HG03095 (cell line): ENCODE results near the gene SAMD10.
"Not testable (repeated sequence)": the region's sequence is repeated elsewhere in the genome, so short reads cannot be mapped to it uniquely, and the experiment has no call there.

Experiments used
- ATAC-seq: cut with Tn5 transposase; IDR thresholded peaks from one replicate; pipeline ENCODE4 v1.9.1; 2021; ENCODE audit warnings: moderate library complexity; ENCODE audit not compliant: unreplicated experiment

SAMD10 gene

DNA sequence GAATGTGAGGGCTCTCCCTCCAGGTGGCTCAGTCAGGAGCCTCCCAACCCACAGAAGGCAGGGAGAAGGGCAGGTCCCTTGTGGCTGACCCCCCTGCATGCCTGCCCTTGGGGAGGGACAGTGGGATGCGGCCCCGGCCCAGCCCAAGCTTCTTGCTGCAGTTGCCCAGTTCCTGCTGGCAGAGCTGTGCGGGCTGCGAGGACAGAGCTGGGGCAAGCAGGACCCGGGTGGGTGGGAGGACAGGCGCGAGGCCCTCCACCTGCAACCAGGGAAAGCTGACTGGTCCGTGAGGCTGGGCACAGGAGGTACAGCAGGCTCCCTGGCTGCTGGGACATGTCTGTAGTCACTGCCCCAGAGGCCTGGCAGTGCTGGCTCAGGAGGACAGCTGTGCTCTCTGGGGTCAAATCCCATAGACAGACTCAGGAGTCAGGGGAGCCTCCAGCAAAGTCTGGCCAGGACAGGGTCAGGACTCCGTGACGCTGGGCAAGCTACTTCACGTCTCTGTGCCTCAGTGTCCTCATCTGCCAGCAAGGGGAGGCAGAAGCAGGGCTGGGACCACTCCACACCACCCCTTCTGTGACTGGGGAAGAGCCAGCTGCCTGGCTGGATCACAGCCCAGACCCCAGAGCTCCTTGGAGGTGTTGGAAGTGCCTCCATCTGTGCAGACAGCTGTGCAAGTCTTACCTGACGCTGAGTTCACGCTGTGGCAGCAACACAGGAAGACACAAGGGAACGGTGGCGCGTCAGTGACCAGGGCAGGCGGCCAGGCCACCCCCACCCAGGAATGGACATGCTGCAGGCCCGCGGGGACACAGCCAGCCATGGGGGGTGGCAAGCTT lies 36.3 kb downstream of the SAMD10 start:
- no peak for ATAC-seq

DNA sequence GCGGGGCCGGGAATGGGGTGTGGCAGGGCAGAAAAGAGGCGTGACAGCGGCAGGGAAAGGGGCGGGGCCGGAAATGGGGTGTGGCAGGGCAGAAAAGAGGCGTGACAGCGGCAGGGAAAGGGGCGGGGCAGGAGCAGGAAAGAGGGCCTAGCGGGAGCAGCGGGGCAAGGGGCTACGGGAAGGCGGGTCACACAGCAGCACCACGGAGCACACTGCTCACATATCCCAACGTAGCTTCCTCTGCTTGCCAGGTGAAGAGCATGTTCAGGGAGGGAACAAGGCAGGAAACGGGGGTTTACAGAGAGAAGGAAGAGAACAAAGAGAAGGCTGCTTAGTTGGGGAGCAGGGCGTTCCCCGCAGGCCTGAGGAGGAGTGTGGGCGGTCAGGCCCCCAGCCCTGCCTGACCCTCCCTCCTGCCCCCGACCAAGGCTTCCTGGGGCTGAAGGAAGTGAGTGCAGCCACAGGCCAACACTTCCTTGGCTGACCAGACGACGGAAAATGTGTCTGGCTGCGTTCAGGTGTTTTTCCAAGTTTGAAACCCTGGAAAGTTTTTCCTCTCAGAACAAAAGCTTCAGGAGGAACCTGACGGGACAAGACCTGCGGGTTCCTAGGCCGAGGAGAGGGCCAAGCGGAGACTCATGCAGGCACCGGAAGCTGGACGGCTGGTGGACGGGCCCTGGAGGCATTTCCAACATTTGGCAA lies 37.0 kb downstream of the SAMD10 start:
- no peak for ATAC-seq

DNA sequence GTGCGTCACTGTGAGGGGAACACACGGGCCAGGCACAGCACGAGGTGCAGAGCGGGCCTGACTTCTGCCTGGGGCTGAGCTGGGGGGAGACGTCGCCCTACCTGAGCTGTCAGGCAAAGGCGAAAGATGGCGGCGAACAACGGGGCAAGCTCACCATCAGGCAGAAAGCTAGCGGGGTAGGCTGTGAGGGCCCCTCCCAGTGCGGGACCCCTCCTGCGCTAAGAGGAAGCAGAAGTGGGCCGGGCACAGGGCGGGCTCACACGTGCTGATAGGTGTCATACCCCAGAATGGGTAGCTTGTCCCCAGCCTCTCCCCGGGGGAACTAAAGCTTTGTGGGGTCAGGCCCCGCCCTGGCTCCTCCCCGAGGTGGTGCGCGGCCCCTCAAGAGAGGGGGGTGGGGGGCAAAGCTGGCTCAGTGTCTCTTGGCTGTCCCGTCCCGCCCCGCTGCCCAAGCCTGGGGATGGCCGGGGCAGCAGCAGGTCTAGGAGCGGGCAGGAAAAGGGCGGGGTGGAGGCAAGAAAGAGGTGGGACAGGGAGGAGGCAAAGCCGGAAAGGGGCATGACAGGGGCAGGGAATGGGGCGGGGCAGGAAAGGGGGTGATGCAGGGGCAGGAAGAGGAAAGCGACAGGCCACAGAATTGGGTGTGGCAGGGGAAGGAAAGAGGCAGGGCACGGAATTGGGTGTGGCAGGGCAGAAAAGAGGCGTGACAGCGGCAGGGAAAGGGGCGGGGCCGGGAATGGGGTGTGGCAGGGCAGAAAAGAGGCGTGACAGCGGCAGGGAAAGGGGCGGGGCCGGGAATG lies 38.0 kb downstream of the SAMD10 start:
- ATAC-seq = no peak

DNA sequence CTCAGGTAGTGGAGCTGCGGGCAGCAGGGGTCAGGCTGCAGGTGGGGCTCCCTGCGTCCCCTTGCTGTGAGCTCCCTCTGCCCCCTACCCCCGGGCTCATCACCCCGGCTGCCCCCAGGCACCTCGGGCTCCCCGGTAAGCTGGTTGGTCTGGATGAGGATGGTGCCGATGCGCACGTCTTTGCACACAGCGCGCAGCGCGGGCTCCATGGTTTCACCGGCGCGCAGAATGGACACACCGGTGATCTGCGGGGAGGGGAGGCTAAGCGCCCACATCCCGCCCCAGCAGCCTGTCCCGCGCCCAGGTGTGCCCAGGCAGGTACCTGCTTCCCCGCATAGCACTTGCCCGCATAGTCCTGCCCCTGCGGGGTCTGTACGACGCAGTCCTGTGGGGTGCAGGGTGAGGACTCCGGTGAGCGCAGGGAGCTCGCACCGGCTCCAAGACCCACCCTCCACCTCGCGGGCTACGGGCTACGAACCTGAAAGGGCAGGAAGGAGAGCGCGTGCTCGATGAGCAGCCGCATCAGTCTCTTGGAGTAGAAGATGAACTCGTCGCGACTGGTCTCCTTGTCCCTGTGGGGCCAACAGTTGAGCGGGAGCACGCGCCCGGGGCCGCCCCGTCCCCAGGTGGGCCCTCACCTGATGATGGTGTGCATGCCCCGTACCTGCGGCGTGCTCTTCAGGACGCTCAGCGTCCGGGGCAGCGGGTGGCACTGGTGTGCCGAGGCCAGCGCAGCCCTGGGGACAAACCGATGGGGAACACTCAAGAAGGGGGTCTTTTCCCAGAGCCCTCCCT lies 38.8 kb downstream of the SAMD10 start:
- ATAC-seq = no peak

DNA sequence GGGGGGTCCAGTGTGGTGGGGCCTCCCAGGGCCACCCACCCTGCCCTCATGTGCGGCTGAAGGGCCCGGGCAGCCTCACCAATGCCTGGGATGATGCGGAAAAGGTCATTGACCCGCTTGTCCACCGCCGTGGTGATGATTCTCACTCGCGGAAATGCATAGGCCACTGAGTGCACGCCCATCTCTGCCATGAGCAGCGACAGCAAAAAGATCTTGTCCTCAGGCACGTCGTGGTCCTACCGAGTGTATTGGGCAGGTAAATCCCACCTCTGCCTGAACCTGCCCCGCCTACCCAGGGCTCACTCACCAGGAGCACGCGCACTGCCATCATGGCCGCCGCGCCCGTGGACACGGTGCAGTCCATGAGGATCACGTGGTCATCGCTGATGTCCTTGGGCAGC lies 39.4 kb downstream of the SAMD10 start:
- ATAC-seq = no peak

DNA sequence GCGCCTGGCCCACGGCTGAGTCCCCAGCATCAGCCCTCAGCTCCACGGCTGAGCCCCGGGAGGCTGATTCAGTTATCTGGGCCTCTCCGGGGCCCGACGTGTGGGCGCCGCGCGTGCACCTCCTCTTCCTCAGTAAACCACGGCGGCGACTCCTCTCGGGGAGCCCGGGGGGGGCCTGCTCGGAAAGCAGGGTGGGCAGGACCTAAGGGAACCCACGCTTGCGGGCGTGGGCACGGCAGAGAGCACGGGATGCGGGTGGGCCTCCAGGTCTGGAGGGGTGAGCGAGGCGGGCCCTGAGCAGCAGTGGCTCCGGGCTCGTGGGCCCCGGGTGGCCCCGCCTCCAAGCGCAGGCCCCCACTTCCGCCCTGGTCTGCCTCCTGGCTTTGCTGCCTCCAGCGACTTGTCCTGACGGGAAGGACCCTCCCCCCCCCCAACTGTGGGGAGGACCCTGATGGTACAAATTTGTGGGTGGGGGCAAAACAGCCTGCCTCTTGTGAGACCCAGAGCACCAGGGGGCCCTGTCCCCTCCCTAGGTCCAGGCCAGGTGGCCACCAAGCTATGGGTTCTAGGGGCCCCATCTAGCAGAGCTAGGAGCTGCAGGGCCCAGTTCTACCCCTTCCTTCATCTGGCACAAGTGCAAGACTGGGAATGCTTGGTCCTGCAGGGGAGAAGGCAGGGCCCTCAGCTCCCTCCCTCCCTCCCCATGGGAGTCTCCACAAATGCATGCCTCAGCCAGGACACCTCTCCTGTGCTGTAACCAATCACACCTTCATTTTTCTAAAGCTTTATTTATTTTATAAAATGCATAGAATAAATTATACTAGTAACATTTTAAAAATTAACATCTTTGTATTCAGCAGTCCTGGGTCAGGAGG lies 40.1 kb downstream of the SAMD10 start:
- ATAC-seq = no peak

DNA sequence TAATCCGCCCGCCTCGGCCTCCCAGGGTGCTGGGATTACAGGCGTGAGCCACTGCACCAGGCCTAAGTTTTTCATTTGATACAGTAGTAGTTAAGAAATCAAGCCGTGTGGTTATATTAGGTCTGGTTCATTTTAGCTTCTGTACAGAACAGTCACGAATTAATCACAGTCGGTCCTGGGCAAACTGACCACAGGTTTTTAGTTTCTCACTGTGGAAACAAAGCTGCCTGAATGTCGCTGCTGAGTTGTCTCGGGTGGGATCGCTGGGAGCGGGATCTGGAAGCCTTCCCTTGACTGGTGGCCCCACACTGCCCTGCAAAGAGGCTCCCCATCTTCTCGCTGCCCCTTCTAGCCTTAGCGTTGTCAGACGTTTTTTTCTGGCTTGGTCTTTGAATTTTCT lies 41.8 kb downstream of the SAMD10 start:
- no peak for ATAC-seq

DNA sequence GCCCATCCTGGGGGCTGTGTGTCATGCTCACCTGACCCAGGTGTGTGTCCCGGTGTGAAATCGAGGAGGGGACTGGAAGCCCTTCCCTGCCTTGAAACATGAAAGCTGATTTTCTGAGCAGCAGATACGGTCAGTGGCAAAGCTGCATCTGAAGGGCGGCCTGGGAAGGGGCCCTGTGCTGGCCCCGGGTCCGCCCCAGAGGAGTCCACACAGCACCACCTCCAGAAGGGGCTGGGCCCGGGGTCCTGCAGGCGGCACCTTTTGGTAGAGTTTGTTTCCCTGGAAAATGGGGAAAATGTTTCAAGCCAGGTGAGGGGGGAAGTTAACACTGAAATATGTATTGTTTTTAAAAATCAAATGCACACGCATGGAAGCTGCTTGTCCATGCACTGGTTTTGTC lies 44.0 kb downstream of the SAMD10 start:
- no peak for ATAC-seq

DNA sequence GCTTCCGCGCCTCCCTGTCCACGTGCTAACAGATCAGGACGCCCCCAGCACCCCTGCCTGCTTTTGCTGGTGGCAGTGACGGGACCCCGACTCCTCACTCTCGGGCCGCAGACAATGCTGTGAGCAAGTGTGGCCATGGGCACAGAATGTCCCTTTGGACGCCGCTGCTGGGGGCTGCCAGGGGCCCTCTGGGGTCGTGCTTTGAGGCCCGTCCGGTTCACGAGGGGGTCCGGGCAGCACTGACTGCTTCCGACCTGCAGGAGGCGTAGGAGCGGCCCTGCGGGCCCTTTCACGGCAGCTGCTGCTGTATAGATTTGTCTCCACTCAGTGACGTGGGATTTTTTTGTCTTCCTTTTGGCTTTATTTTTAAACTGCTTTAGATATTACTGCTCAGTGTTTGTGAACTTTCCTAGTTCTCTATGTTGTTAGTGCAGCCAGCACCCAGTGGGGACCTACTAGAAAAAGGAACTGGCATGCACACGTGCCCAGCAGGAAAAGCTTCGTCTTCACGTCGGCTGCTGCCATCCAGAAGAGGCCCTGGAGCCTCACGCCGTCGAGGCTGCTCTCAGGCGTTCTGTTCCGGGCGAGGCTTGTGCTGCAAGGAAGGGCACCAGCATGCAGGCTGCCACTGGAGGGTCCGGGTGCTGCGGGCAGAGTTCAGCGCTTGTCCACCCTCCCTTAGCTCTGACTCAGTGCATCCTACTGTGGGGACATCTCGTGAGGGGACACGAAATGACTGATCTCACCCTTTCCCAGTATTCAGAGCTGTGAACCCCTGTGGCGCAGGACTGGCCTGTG lies 45.0 kb downstream of the SAMD10 start:
- ATAC-seq = no peak

DNA sequence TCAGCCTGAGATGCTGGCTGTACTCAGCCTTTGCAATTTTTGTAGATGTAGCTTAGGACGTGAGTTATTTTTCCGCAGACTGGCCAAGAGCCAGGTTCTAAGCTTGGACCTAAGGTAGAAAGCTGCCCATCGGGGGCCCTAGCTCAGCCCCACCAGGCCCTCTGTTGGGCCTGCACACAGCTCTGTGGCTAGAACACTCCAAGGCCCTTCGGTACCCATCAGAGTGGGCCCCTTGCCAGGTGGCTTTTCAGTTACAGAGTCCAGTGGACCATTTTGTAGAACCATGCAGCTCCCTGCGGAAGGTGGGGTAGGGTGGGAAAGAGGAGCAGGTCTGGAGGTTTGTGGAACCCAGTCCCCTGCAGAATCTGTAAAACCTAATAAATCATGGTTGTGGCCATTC lies 45.8 kb downstream of the SAMD10 start:
- no peak for ATAC-seq

DNA sequence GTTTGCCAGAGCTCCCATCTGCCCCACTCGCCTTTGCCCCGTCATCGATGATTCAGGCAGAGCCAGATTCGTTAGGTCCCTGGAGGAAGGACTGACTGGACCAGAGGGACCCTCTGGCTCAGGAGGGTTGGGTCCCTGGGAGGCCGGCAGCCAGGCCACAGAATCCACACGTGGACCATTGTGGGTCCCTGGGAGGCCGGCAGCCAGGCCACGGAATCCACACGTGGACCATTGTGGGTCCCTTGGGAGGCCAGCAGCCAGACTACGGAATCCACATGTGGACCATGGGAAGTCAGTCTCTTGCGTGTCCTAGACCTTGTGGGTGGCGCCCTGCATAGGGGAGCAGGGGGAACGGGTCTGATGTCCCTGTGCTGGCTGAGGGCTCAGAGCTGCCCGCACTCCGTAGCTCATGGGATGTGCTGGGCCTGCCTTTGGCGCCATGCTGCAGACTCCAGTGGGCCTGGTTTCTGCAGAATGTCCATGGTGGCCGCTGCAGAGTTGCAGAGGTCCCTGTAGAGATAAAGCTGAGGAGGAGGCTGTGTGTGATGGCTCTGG lies 46.8 kb downstream of the SAMD10 start:
- ATAC-seq = no peak

DNA sequence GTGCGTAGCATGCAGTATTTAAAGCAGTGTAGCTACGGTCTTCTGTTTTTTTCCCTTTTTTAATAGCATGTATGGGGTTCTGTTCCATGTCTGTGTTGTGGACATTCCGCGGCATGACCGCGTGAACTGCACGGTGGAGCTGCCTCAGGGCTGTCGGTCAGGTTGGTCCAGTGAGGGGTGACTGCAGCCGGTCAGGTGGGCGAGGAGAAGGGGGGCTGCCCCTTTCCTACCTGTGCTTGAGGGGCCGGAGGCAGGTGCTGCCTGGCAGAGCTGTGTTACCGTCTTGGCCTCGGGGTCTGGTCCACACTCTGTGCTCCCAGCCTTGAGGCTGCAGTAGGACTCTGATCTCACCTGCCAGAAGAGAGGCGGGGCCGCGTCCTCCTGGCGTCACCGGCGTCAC lies 47.7 kb downstream of the SAMD10 start:
- ATAC-seq = no peak

DNA sequence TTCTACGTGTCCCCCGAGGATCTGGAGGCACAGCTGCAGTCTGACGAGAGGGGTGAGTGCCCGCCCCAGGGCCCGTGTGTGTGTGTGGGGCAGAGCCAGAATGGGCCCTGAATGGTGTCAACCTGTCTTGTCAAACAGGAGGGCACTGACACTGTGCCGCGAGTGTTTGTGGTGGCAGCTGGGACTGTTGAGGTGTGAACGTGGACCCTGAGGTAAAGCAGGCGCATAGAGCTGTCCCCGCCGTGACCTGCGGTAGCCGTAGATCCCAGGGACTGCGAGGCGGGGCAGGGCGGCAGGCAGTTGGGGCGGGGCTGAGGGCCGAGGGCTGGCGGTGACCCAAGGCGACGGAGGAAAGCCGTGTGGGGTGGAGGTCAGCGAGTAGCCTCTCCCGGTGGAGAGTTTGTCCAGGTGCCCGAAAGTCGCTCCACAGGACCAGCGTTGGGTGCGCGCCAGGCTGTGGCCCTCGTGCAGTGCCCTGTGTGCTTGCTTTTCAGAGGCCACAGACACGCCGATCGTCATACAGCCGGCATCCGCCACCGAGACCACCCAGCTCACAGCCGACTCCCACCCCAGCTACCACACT lies 48.4 kb downstream of the SAMD10 start:
- ATAC-seq = no peak

DNA sequence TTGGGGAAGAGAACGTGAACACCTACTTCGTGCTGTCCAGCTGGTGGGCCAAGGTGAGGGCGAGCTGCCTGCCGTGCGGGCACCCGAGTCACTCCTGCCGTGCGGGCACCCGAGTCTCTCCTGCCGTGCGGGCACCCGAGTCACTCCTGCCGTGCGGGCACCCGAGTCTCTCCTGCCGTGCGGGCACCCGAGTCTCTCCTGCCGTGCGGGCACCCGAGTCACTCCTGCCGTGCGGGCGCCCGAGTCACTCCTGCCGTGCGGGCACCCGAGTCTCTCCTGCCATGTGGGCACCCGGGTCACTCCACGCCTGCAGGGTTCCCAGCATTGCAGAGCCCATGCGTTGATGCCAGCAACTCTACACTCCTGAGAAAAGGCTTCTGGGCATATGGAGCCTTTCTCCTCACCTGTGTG lies 50.0 kb downstream of the SAMD10 start:
- ATAC-seq = not testable (repeated sequence)

DNA sequence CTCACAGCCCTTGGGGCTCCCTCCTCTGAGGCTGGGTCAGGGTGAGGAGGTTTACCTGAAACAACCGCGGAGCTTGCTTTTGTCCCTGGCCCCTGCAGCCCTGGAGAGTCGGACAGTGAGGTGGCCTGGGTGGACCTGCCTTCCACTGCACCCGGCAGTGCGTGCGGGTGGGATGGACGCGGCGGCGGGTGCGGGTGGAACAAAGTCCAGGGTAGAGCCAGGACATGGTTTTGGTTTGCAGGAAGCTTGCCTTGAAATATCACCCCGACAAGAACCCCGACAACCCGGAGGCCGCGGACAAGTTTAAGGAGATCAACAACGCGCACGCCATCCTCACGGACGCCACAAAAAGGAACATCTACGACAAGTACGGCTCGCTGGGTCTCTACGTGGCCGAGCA lies 50.4 kb downstream of the SAMD10 start:
- ATAC-seq = no peak

DNA sequence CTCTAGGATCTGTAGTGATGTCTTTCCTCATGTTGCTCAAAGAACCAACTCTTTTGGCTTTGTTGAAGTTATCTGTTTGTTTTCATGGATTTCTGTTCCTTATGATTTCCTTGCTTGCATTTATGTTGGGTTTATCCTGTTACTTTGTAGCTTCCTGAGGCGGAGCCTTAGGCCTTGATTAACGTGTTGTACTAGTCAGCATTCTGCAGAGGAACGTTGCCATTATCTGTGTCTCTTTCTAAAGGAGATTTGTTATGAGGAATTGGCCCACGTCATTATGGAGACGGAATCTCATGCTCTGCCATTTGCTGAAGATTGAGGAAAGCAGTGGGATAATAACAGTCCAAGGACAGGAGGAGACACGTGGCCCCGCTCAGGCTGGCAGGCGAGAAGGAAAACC lies 53.1 kb downstream of the SAMD10 start:
- no peak for ATAC-seq

DNA sequence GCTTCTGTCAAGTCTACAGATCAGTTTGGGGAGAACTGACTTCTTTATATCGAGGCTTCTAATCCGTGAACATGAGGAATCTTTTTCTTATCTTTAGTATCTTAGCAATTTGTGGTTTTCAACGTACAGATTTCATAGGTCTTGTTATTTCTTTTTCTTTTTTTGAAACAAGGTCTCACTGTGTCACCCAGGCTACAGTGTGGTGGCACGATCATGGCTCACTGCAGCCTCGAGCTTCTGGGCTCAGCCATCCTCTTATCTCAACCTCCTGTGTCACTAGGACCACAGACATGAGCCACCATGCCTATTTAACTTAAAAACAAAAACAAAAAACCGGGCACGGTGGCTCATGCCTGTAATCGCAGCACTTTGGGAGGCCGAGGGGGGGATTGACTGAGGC lies 55.2 kb downstream of the SAMD10 start:
- no peak for ATAC-seq
